ENCODE measurements around the gene SEC24D. TPM values are rescaled to one million over a fixed set of nuclear protein-coding genes. Genes with fewer than 3 reads are reported as not detected.
A peak's percentile ranks its signal among the peaks of the same experiment; 100 is the strongest.

Gene SEC24D
- total RNA-seq, 1 experiment from 2014 or later, result 14.4 TPM

- Histone ChIP-seq H3K4me1 (ENCODE audit: insufficient read depth, low read length) (0 out of 2 replicates have a peak, but pooled peaks cover 8% of the 10 kb centered on the region), H3K9me3 (ENCODE audit: low read length) (no peaks in the 10 kb centered on the region), H3K4me2 (ENCODE audit: low read length) (no peak overlapping the region), H3K9me2 (replicated peaks; ENCODE audit: low read length) (no peaks in the 10 kb centered on the region), H3K9ac (ENCODE audit: low read length) (no peak overlapping the region), H3K36me3 (ENCODE audit: low read depth, low read length) (no peaks in the 10 kb centered on the region), H2AFZ (ENCODE audit: low read length) (no peak overlapping the region), H3K27me3 (ENCODE audit: low read length) (no peaks in the 10 kb centered on the region), H3K4me3 (ENCODE audit: low read length) (no peak overlapping the region), H3K27ac (ENCODE audit: low read length) (no peak overlapping the region), H3K79me2 (ENCODE audit: low read length) (no peaks in the 10 kb centered on the region), H4K20me1 (ENCODE audit: low read length) (no peaks in the 10 kb centered on the region), H3F3A (ENCODE audit: low read length, unreplicated experiment) (no peaks in the 10 kb centered on the region)
- DNase-seq, result peak; percentile 7
- no peak for ATAC-seq
- ChIA-PET CTCF (no interaction called here), POLR2A (ENCODE audit: unreplicated experiment) (no interaction called here)
- intact Hi-C loops (cut with micrococcal nuclease), result no loop called here
- TF ChIP-seq CTCF (conservative IDR thresholded peaks at IDR 0.05; ENCODE audit: low read depth, low read length) (no peak), EZH2 (IDR thresholded peaks at IDR 0.05; ENCODE audit: low read length, unreplicated experiment) (no peak), EZH2phosphoT487 (IDR thresholded peaks at IDR 0.05; ENCODE audit: borderline replicate concordance, low read length) (no peak)
- BruUV-seq (replicated peaks), result no TSS peak
Measured at GRCh38 chr4:118776157-118776954, 59.6 kb downstream of the SEC24D start.

GRCh38 chr4:118775405-118775804 is 60.5 kb downstream of the SEC24D start:
- Histone ChIP-seq H3K79me2 (ENCODE audit: low read length) (no peaks in the 10 kb centered on the region), H3K27ac (ENCODE audit: low read length) (no peak overlapping the region), H3K36me3 (ENCODE audit: low read depth, low read length) (no peaks in the 10 kb centered on the region), H3K27me3 (ENCODE audit: low read length) (no peaks in the 10 kb centered on the region), H2AFZ (ENCODE audit: low read length) (no peak overlapping the region), H4K20me1 (ENCODE audit: low read length) (no peaks in the 10 kb centered on the region), H3K4me2 (ENCODE audit: low read length) (no peak overlapping the region), H3K9me2 (replicated peaks; ENCODE audit: low read length) (no peaks in the 10 kb centered on the region), H3K4me1 (ENCODE audit: insufficient read depth, low read length) (0 out of 2 replicates have a peak, but pooled peaks cover 8% of the 10 kb centered on the region), H3F3A (ENCODE audit: low read length, unreplicated experiment) (no peaks in the 10 kb centered on the region), H3K9me3 (ENCODE audit: low read length) (no peaks in the 10 kb centered on the region), H3K4me3 (ENCODE audit: low read length) (no peak overlapping the region), H3K9ac (ENCODE audit: low read length) (no peak overlapping the region)
- CTCF ChIA-PET, result no interaction called here
- TF ChIP-seq CTCF (conservative IDR thresholded peaks at IDR 0.05; ENCODE audit: low read depth, low read length) (no peak), EZH2phosphoT487 (IDR thresholded peaks at IDR 0.05; ENCODE audit: borderline replicate concordance, low read length) (no peak), EZH2 (IDR thresholded peaks at IDR 0.05; ENCODE audit: low read length, unreplicated experiment) (no peak)
- no peak for DNase-seq
- BruUV-seq (replicated peaks), result no TSS peak
- POLR2A ChIA-PET (ENCODE audit: unreplicated experiment), result no interaction called here
- intact Hi-C loops (cut with micrococcal nuclease), result no loop called here
- no peak for ATAC-seq

- H3K27me3 ChIP-seq (ENCODE audit: low read length), result no peaks in the 10 kb centered on the region
- ChIA-PET CTCF (no interaction called here), POLR2A (ENCODE audit: unreplicated experiment) (no interaction called here)
- H3K4me2 ChIP-seq (ENCODE audit: low read length), result no peak overlapping the region
- H3K27ac ChIP-seq (ENCODE audit: low read length), result no peak overlapping the region
- TF ChIP-seq EZH2 (IDR thresholded peaks at IDR 0.05; ENCODE audit: low read length, unreplicated experiment) (no peak), EZH2phosphoT487 (IDR thresholded peaks at IDR 0.05; ENCODE audit: borderline replicate concordance, low read length) (no peak), CTCF (conservative IDR thresholded peaks at IDR 0.05; ENCODE audit: low read depth, low read length) (no peak)
- no peak overlapping the region for H2AFZ ChIP-seq (ENCODE audit: low read length)
- no peak overlapping the region for H3K9ac ChIP-seq (ENCODE audit: low read length)
- no peaks in the 10 kb centered on the region for H3K79me2 ChIP-seq (ENCODE audit: low read length)
- 0 out of 2 replicates have a peak, but pooled peaks cover 8% of the 10 kb centered on the region for H3K4me1 ChIP-seq (ENCODE audit: insufficient read depth, low read length)
- DNase-seq (peak; percentile 43), ATAC-seq (peak; percentile 45; the same call in 1 of the 2 replicates)
- no peaks in the 10 kb centered on the region for H3K9me3 ChIP-seq (ENCODE audit: low read length)
- H3K36me3 ChIP-seq (ENCODE audit: low read depth, low read length), result no peaks in the 10 kb centered on the region
- intact Hi-C loops (cut with micrococcal nuclease), result loop anchor here (5.0 kb wide), 1 partner anchor 177 kb away; no protein-coding TSS in a partner anchor
- H3F3A ChIP-seq (ENCODE audit: low read length, unreplicated experiment), result no peaks in the 10 kb centered on the region
- H4K20me1 ChIP-seq (ENCODE audit: low read length), result no peaks in the 10 kb centered on the region
- no TSS peak for BruUV-seq (replicated peaks)
- no peak overlapping the region for H3K4me3 ChIP-seq (ENCODE audit: low read length)
- no peaks in the 10 kb centered on the region for H3K9me2 ChIP-seq (replicated peaks; ENCODE audit: low read length)
Measured at GRCh38 chr4:118774989-118775388, 60.9 kb downstream of the SEC24D start.

All from PC-3 (cell line).